GM18951 (cell line): Measurements from ENCODE around the gene SUN5.
"Not testable (repeated sequence)": the region's sequence is repeated elsewhere in the genome, so short reads cannot be mapped to it uniquely, and the experiment has no call there.

Experiments
- POLR2A ChIP-seq: IDR thresholded peaks from 4 replicates; pipeline ENCODE4 v1.6.1; 2011; ENCODE audit warnings: mild to moderate bottlenecking; ENCODE audit not compliant: insufficient read length, insufficient read depth; ENCODE audit errors: extremely low read depth
- in situ Hi-C: fragments of 300-500 bp; cut with MboI; formaldehyde crosslinking; loops from one replicate; pipeline ENCODE4 v1.12.0; 2022; ENCODE audit warnings: low sequenced_read_pairs, mixed read lengths, inconsistent platforms; ENCODE audit not compliant: unreplicated experiment

Gene SUN5

DNA sequence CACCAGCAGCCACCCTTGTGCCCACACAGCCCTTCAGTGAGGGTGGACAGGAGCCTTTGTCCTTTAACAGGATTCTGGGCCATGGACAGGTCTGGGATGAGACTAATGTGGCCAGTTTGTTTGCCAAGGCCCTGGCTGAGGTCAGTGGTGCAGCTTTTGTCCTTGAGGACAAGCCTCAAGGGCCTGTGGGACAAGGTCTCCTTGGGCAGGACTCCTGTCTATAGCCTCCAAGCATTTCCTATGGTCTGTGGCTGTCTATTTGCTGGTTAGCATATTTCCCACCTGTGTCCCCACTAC, 44.1 kb downstream of the SUN5 start:
- in situ Hi-C loops: no loop called here
- TF ChIP-seq POLR2A: no peak

DNA sequence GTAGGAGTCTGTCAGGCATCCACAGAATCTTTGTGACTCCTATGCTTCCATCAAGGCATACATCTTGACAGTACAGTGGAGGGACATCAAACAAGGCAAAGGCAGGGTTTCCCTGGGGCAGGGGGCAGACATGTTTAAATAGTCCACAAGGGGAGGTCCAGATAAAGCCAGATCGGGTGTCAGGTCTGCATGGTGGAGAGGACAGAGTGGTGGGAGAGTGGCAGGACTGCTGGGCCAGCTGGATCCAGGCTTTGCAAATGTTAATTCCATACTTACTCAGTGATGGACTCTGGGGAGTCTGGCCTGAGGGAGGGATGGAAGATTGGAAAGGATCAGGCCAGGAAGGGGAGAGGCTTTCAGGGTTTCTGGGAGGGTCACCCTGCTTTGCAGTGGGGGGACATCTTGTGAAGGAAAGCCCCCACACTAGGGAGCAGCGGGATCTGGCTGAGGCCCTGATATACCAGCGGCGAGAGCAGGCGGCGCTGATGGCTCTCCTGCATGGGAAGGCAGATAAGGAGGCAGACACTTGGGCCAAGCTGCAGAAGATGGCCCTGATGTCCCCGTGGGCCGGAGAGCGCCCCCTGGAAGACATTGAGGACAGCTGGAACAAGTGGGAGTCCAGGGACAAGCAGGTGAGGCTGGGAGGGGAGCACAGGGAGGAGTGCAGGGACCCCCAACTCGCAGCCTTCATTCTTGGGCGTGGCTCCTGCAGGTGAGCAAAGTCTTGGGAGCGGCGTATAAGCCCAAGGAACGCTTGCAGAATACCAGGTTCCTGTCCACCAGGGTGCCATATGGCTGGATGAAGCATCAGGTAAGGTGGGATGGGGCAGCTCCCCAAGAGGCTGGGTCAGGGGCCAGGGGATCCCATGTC, 44.6 kb downstream of the SUN5 start:
- in situ Hi-C loops: no loop called here
- TF ChIP-seq POLR2A: no peak

DNA sequence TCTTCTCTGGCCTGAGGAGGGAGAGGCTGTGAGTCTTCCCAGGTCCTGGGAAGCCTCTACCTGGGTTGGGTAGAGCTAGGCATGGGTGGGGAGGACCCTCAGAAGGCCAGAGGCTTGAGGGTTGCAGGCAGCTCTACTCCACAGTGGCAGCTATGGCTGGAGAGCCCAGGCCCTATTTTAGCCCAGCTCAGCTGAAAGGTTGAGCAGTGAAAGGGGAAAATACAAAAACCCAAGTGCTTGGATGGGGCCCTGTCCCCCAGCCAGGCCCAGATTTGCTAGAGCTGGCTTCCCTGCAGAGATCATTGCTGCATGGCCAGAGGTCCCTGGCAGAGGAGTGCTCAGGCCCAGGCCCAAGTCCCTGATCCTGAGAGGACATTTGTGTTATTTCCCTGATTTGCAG, 45.7 kb downstream of the SUN5 start:
- in situ Hi-C loops: no loop called here
- TF ChIP-seq POLR2A: no peak

DNA sequence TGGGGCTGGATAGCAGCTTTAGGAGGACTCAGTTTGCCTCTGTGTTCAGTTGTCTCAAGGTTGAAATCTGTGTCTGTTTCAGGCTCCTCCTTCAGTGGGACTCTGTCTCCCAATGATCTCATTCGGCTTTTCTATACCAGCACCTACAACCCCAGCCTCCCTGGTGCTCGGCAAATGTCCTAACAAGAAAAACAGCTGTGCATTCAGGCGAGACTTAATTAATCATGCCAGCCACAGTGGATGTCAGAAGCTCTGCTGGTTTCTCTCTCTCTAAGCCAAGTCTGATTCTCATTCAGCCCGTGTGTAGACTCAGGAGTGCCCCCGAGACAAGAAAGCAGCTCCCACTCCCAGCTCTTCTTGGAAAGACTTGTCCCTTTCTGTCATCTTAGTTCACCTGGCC, 46.8 kb downstream of the SUN5 start:
- in situ Hi-C loops: no loop called here
- TF ChIP-seq POLR2A: no peak

DNA sequence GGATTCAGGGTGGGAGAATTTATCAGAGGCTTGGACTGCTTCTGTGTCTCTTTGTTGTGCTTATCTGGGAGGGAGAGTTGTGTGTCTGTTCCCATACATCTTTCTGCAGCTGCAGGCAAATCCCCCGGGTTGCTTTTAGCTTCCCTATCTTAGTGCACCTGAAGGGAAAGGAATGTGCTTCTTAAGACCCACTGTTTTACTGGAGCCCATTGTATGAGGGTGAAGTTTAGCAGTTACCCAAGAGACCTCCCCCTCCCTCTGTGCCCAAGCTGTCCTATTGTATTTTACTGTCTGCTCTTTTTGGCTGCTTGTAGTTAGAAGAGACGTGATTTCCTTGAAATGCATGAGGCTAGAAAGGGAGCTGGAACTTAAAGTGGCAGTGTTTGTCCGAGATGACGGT, 53.7 kb downstream of the SUN5 start:
- in situ Hi-C loops: not testable (repeated sequence)

DNA sequence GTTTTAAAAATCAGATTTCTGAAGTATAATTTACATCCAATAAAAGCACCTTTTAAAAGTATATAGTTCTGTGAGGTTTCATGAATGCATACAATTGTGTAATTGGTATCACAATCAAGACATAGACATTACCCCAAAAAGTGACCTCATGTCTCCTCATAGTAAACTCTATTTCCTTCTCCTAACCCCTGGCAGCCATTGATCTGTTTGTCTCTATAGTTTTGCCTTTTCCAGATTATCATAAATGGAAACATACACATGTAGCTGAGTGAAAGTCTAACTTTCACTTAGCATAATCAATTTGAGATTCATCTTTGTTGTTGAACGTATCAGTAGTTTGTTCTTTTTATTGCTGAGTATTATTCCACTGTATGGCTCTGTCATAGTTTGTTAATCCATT, 57.6 kb downstream of the SUN5 start:
- TF ChIP-seq POLR2A: no peak

DNA sequence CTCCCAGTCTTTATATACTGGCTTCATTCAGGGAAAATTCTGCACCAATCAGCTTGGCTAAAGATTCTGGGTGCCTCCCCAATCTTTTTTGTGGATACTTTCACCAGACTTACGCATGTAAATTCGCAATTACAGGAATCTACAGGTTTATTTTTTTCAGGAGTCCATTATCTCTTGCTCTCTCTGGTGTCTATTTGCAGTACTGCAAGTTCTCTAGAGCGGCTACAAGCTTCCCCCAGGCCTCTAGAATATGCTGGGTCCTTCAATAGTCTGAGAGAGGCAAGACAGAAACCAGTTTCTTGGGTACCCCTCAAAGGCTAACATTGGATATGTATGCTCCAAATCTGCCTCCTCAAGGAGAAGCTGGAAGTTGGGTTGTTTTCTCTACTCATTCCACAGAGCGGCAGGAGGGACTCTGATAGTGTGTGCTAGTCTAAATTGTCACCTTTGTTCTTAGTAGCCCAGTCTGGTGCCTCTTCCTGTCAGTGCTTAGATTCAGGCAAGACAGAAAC, 58.5 kb downstream of the SUN5 start:
- TF ChIP-seq POLR2A: no peak
- in situ Hi-C loops: no loop called here

More for the DNA sequence above, 57.6 kb downstream of the SUN5 start:
- in situ Hi-C loops: no loop called here

DNA sequence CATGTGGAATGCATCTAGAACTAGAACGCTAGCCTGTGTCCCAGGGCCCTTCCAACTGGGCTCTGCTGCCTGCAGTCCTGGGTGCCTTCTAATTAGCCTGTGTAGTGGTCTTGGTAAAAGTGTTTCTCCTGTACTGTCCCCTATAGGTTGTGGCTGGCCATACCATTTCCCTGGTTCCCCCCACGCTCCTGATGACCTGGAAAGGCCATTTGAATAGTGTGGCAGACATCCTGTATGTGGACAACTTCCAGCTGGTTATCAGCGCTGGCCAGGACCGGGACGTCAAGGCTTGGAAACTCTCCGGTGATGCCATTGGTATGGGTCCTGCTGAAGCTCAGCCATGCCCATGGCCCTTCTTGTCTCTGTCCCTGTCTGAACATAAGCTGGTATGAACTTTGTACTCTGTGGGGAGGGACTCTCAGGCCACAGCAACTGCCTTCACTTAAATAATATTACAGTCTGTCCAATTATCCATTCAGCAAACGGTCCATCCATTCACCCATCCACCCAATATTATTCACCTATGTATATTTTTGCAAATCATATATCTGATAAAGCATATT, 60.7 kb downstream of the SUN5 start:
- in situ Hi-C loops: no loop called here
- no peak for TF ChIP-seq POLR2A

DNA sequence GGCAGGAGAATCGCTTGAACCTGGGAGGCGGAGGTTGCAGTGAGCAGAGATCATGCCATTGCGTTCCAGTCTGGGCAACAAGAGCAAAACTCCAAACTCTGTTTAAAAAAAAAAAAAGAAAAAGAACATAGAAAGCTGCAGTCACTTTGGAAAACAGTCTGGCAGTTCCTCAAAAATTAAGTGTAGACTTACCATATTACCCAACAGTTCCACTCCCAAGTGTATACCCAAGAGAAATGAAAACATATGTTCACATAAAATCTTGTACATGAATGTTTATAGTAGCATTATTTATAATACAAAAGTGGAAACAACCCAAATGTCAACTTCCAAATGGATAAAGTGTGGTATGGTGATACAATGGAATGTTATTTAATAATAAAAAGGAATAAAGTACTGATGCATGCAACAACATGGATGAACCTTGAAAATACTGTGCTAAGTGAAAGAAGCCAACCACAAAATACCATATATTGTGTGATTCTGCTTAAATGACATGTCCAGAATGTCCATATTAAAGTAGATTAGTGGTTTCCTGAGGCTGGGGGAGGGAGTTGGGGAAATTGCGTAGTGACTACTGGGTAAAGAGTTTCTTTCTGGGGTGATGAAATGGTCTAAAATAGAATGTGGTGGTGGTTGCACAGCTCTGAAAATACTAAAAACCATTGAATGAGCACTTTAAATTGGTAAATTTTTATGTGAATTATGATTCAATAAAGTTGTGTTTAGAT, 62.9 kb downstream of the SUN5 start:
- in situ Hi-C loops: no loop called here
- TF ChIP-seq POLR2A: no peak

DNA sequence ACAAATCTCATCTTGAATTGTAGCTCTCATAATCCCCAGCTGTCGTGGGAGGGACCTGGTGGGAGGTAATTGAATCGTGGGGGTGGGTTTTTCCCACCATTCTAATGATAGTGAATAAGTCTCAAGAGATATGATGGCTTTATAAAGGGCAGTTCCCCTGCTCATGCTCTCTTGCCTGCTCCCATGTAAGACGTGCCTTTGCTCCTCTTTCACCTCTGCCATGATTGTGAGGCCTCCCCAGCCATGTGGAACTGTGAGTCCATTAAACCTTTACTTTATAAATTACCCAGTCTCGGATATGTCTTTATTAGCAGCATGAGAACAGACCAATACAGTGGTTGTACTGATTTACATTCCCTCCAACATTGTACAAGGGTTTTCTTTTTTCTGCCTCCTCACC, 69.7 kb downstream of the SUN5 start:
- in situ Hi-C loops: no loop called here
- no peak for TF ChIP-seq POLR2A
